Gastrocnemius medialis (tissue), 4 donors: ENCODE measurements around the gene CENPQ.
"Not testable (repeated sequence)": the region's sequence is repeated elsewhere in the genome, so short reads cannot be mapped to it uniquely, and the experiment has no call there.

Source experiments
- POLR2A ChIP-seq, 2 donors: fragments of 450-650 bp; IDR thresholded peaks; one replicate each; pipeline ENCODE4 v1.6.1; 2017; ENCODE audit warnings: antibody characterized with exemption in 2 of 2, mild to moderate bottlenecking in 2 of 2, moderate library complexity in 2 of 2
- TF ChIP-seq, protein P1 (sequence below), 5 experiments: fragments of 450-650 bp in 3 of 5; fragments of 200-600 bp in 2 of 5; sonication (generic) in 2 of 5; IDR thresholded peaks in 4 of 5; conservative IDR thresholded peaks in 1 of 5; 1 replicate in 4 of 5; 2 replicates in 1 of 5; pipeline ENCODE4 v1.5.1; 2016 to 2019; ENCODE audit warnings: antibody characterized with exemption in 5 of 5, mild to moderate bottlenecking in 3 of 5, moderate library complexity in 3 of 5

DNA sequence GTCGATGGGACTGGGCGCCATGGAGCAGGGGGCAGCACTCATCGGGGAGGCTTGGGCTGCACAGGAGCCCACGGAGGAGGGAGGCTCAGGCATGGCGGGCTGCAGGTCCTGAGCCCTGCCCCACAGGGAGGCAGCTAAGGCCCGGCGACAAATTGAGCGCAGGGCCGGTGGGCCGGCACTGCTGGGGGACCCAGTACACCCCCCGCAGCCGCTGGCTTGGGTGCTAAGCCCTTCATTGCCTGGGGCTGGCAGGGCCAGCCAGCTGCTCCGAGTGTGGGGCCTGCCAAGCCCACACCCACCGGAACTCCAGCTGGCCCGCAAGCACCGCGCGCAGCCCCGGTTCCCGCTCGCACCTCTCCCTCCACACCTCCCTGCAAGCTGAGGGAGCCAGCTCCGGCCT is 18.7 kb downstream of the CENPQ start:
- not testable (repeated sequence) for TF ChIP-seq POLR2A (IDR thresholded peaks at IDR 0.05)
- TF ChIP-seq, protein P1, sequence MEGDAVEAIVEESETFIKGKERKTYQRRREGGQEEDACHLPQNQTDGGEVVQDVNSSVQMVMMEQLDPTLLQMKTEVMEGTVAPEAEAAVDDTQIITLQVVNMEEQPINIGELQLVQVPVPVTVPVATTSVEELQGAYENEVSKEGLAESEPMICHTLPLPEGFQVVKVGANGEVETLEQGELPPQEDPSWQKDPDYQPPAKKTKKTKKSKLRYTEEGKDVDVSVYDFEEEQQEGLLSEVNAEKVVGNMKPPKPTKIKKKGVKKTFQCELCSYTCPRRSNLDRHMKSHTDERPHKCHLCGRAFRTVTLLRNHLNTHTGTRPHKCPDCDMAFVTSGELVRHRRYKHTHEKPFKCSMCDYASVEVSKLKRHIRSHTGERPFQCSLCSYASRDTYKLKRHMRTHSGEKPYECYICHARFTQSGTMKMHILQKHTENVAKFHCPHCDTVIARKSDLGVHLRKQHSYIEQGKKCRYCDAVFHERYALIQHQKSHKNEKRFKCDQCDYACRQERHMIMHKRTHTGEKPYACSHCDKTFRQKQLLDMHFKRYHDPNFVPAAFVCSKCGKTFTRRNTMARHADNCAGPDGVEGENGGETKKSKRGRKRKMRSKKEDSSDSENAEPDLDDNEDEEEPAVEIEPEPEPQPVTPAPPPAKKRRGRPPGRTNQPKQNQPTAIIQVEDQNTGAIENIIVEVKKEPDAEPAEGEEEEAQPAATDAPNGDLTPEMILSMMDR (IDR thresholded peaks at IDR 0.05 in 4 of 5, conservative IDR thresholded peaks at IDR 0.05 in 1 of 5): not testable (repeated sequence)
